ENCODE results near the gene DPM3.
"Not testable (repeated sequence)": the region's sequence is repeated elsewhere in the genome, so short reads cannot be mapped to it uniquely, and the experiment has no call there.

DPM3 gene

DNA sequence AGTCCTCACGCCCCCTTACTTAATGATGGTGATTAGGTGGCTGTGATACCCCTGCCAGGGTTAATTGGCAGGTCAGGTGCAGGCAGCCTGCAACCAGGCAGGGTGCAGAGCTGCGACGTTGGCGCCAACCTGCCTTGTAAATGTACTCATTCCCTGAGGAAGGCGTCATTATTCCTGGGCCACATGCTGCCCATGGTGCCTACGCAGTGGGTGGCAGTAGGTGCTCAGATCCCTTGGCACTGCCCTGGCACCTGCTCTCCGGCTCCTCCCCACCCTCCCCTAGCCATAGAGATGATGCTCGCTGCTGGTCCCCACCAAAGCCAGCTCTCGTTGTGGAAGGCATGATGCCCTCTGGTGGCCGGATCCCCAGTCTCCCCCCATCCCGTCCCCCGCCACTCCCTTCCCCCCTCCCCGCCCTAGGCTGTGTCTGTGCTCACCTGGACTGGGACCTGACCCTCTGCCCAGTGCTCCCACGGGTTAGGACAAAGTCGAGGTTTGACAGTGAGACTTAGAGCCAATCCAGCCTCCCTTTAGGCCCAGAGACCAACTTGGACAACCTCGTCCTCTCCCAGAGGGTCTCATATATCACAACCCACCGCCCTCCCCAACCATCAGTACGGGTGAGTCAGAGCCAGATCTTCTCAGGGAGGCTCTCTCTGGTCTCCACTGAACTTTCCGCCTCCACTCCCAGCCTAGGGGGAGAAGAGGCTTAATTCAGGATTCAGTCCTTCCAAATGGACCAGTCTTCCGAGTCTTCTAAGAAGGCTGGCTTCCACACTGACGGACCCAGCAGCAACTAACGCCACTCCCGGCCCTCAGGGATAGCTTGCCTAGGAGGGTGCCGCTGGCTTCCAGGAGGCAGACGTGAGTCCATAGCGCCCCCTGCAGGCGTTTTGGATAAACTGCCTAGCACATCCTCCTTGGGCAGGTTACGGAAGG, 27.1 kb upstream of the DPM3 start:
- no peaks in the 10 kb centered on the region for H3K9me3 ChIP-seq (ENCODE audit: control insufficient read depth, insufficient read depth, low read depth, low read length)
- H3K4me3 ChIP-seq (ENCODE audit: low read depth, low read length): peak overlapping the region; percentile 71
- H3K27ac ChIP-seq (ENCODE audit: low read depth, low read length): no peak overlapping the region
- H3K9ac ChIP-seq (ENCODE audit: low read length): peak overlapping the region; percentile 25
- peaks cover 17% of the 10 kb centered on the region for H3K4me1 ChIP-seq (ENCODE audit: control insufficient read depth, insufficient read depth, low read length)
- peaks cover 15% of the 10 kb centered on the region for H3K36me3 ChIP-seq (ENCODE audit: control insufficient read depth, insufficient read depth, low read length)
- H3K27me3 ChIP-seq (ENCODE audit: control insufficient read depth, insufficient read depth, low read length): no peaks in the 10 kb centered on the region

DNA sequence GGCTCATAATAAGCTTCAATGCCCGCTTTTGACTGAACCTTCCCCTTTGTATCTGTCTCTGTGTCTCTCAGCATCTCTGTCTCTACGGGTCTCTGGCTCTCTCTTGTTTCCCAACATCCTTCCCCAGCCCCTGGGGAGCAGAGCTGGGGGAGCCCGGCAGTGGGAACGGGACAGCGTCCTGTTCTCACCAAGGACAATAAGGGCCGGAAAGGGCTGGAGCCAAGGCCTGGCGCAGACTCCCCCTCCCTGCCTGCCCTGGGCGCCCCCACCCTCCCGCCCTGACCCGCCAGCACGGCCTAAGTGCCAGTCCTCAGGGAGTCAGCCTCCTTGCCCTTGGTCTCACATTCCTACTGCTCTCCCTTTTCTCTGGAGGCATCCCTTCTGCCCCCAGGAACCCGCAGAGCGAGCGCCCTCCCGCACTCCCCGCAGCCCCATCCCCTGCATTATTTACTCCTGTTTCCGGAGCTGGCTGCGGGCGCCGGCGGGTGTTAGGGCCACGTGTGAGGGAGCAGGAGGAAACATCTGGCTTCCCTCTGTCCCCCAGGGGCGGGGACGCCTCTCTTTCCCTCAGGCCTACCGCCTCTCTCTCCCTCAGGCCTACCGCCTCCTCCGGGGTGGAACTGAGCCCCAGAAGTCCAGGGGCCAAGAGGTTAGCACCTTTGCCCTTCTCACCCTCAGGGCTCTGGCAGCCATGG, 26.3 kb upstream of the DPM3 start:
- Histone ChIP-seq H3K4me3 (ENCODE audit: low read depth, low read length) (peak overlapping the region; percentile 71), H3K4me1 (ENCODE audit: control insufficient read depth, insufficient read depth, low read length) (peaks cover 13% of the 10 kb centered on the region), H3K27ac (ENCODE audit: low read depth, low read length) (no peak overlapping the region), H3K27me3 (ENCODE audit: control insufficient read depth, insufficient read depth, low read length) (no peaks in the 10 kb centered on the region), H3K9me3 (ENCODE audit: control insufficient read depth, insufficient read depth, low read depth, low read length) (no peaks in the 10 kb centered on the region), H3K9ac (ENCODE audit: low read length) (no peak overlapping the region), H3K36me3 (ENCODE audit: control insufficient read depth, insufficient read depth, low read length) (peaks cover 15% of the 10 kb centered on the region)

DNA sequence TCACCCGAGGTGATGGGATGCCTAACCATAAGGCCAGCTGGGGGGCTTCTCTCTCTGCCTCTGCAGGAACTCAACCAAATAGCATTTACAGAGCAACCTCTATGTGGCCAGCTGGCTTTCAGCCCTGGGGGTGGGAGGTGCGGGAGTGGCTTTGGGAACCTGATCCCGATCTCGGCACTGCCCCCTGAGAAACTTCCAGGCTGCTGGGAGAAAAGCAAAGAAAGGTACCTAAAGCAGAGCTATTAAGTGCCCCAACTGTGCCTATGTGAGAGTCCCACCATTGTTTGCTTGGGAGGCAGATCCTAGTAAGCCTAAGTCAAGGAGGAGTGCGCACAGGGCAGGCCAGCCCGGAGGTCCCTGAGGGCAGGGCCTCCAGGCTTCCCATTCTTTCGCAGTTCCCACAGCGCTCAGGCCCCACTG, 25.7 kb upstream of the DPM3 start:
- Histone ChIP-seq H3K36me3 (ENCODE audit: control insufficient read depth, insufficient read depth, low read length) (peaks cover 15% of the 10 kb centered on the region), H3K4me3 (ENCODE audit: low read depth, low read length) (peak overlapping the region; percentile 71), H3K4me1 (ENCODE audit: control insufficient read depth, insufficient read depth, low read length) (peaks cover 13% of the 10 kb centered on the region), H3K27ac (ENCODE audit: low read depth, low read length) (no peak overlapping the region), H3K9ac (ENCODE audit: low read length) (no peak overlapping the region), H3K9me3 (ENCODE audit: control insufficient read depth, insufficient read depth, low read depth, low read length) (no peaks in the 10 kb centered on the region), H3K27me3 (ENCODE audit: control insufficient read depth, insufficient read depth, low read length) (no peaks in the 10 kb centered on the region)

DNA sequence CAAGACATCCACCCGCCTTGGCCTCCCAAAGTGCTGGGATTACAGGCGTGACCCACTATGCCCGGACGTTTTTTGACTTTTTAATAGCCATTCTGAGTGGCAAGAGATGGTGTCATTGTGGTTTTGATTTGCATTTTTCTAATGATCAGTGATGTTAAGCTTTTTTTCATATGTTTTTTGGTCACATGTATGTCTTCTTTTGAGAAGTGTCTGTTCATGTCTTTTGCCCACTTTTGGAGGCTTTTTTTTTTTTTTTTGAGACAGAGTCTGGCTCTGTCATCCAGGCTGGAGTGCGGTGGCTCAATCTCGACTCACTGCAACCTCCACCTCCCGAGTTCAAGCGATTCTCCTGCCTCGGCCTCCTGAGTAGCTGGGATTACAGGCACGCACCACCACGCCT, 24.3 kb upstream of the DPM3 start:
- H3K27me3 ChIP-seq (ENCODE audit: control insufficient read depth, insufficient read depth, low read length); H3K36me3 ChIP-seq (ENCODE audit: control insufficient read depth, insufficient read depth, low read length); H3K9me3 ChIP-seq (ENCODE audit: control insufficient read depth, insufficient read depth, low read depth, low read length); H3K9ac ChIP-seq (ENCODE audit: low read length); H3K4me3 ChIP-seq (ENCODE audit: low read depth, low read length); H3K27ac ChIP-seq (ENCODE audit: low read depth, low read length): not testable (repeated sequence)
- H3K4me1 ChIP-seq (ENCODE audit: control insufficient read depth, insufficient read depth, low read length): peaks cover 13% of the 10 kb centered on the region

- peaks cover 13% of the 10 kb centered on the region for H3K4me1 ChIP-seq (ENCODE audit: control insufficient read depth, insufficient read depth, low read length)
- not testable (repeated sequence) for H3K9me3 ChIP-seq (ENCODE audit: control insufficient read depth, insufficient read depth, low read depth, low read length); H3K27me3 ChIP-seq (ENCODE audit: control insufficient read depth, insufficient read depth, low read length)
Observed at GRCh38 chr1:155163785-155164184, 23.5 kb upstream of the DPM3 start.

DNA sequence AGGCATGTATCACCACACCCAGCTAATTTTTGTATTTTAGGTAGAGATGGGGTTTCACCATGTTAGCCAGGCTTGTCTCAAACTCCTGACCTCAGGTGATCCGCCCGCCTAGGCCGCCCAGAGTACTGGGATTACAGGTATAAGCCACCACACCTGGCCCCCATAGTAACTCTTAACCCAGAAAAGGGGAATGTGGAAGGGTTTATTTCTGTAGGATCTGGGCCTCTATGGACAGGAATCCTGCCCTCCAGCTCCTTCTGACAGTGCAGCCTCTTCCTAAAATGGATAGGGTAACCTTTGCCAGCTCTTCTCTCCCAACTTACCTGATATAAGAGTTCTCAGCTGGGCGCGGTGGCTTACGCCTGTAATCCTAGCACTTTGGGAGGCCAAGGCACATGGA, 22.3 kb upstream of the DPM3 start:
- H3K27ac ChIP-seq (ENCODE audit: low read depth, low read length); H3K9me3 ChIP-seq (ENCODE audit: control insufficient read depth, insufficient read depth, low read depth, low read length); H3K36me3 ChIP-seq (ENCODE audit: control insufficient read depth, insufficient read depth, low read length); H3K9ac ChIP-seq (ENCODE audit: low read length); H3K4me3 ChIP-seq (ENCODE audit: low read depth, low read length); H3K27me3 ChIP-seq (ENCODE audit: control insufficient read depth, insufficient read depth, low read length): not testable (repeated sequence)
- peaks cover 13% of the 10 kb centered on the region for H3K4me1 ChIP-seq (ENCODE audit: control insufficient read depth, insufficient read depth, low read length)

More at GRCh38 chr1:155163785-155164184, 23.5 kb upstream of the DPM3 start:
- H3K27ac ChIP-seq (ENCODE audit: low read depth, low read length); H3K4me3 ChIP-seq (ENCODE audit: low read depth, low read length); H3K9ac ChIP-seq (ENCODE audit: low read length); H3K36me3 ChIP-seq (ENCODE audit: control insufficient read depth, insufficient read depth, low read length): not testable (repeated sequence)

DNA sequence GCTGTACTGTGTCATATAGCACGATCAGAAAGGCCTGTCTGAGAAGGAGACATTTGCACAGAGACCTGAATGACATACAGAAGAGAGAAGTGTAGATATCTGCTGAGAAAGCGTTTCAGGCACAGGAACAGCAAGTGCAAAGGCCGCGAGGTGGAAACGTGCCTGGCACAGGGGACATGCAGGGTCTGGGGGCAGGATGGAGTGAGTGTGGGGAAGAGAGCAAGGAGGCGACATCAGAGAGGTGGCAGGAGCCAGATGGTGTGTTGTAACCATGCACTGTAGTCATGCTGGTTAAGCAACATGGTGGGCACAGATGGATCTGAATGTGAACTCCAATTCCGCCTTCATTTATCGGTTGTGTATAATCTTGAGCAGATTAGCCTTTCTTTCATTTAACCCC, 19.8 kb upstream of the DPM3 start:
- Histone ChIP-seq H3K27me3 (ENCODE audit: control insufficient read depth, insufficient read depth, low read length) (no peaks in the 10 kb centered on the region), H3K4me3 (ENCODE audit: low read depth, low read length) (no peak overlapping the region), H3K9ac (ENCODE audit: low read length) (no peak overlapping the region), H3K36me3 (ENCODE audit: control insufficient read depth, insufficient read depth, low read length) (no peaks in the 10 kb centered on the region), H3K4me1 (ENCODE audit: control insufficient read depth, insufficient read depth, low read length) (no peaks in the 10 kb centered on the region), H3K9me3 (ENCODE audit: control insufficient read depth, insufficient read depth, low read depth, low read length) (no peaks in the 10 kb centered on the region), H3K27ac (ENCODE audit: low read depth, low read length) (no peak overlapping the region)

DNA sequence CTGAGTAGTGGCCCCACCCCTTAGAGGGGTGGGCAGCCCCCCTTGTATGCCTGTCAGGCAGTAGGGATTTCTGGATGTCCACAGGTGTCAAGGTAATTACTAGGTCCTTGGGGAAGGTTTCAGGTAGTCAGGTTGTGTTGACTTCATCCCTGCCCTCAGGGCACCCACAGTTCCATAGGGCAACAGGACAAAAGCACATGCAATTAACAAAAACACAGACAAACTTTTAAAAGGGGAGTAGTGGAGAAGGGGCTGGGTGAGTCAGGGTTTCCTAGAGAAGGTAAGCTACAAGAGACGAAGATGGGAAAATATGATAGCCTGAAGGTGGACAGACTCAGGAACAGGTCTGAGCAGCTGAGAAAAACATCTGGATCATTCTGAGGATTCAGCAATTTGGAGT, 18.7 kb upstream of the DPM3 start:
- Histone ChIP-seq H3K27me3 (ENCODE audit: control insufficient read depth, insufficient read depth, low read length) (no peaks in the 10 kb centered on the region), H3K36me3 (ENCODE audit: control insufficient read depth, insufficient read depth, low read length) (no peaks in the 10 kb centered on the region), H3K9me3 (ENCODE audit: control insufficient read depth, insufficient read depth, low read depth, low read length) (no peaks in the 10 kb centered on the region), H3K27ac (ENCODE audit: low read depth, low read length) (no peak overlapping the region), H3K9ac (ENCODE audit: low read length) (no peak overlapping the region), H3K4me1 (ENCODE audit: control insufficient read depth, insufficient read depth, low read length) (no peaks in the 10 kb centered on the region), H3K4me3 (ENCODE audit: low read depth, low read length) (no peak overlapping the region)

DNA sequence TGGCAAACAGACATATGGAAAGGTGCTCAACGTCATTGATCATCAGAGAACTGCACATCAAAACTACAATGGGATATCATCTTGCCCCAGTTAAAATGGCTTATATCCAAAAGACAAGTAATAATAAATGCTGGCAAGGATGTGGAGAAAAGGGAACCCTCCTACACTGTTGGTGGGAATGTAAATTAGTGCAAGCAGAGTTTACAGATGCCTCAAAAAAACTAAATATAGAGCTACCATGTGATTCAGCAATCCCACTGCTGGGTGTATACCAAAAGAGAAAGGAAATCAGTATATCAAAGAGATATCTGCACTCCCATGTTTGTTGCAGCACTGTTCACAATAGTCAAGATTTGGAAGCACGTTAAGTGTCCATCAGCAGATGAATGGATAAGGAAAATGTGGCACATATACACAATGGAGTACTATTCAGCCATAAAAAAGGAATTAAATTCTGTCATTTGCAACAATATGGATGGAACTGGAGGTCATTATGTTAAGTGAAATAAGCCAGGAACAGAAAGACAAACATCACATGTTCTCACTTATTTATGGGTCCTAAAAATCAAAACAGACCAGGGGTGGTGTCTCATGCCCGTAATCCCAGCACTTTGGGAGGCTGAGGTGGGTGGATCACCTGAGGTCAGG, 15.8 kb upstream of the DPM3 start:
- H3K36me3 ChIP-seq (ENCODE audit: control insufficient read depth, insufficient read depth, low read length); H3K9ac ChIP-seq (ENCODE audit: low read length); H3K4me1 ChIP-seq (ENCODE audit: control insufficient read depth, insufficient read depth, low read length); H3K27ac ChIP-seq (ENCODE audit: low read depth, low read length); H3K27me3 ChIP-seq (ENCODE audit: control insufficient read depth, insufficient read depth, low read length); H3K9me3 ChIP-seq (ENCODE audit: control insufficient read depth, insufficient read depth, low read depth, low read length); H3K4me3 ChIP-seq (ENCODE audit: low read depth, low read length): not testable (repeated sequence)

GRCh38 chr1:155145491-155145890, 5.2 kb upstream of the DPM3 start:
- H3K36me3 ChIP-seq (ENCODE audit: control insufficient read depth, insufficient read depth, low read length): no peaks in the 10 kb centered on the region
- no peak overlapping the region for H3K4me3 ChIP-seq (ENCODE audit: low read depth, low read length)
- no peaks in the 10 kb centered on the region for H3K9me3 ChIP-seq (ENCODE audit: control insufficient read depth, insufficient read depth, low read depth, low read length)
- H3K4me1 ChIP-seq (ENCODE audit: control insufficient read depth, insufficient read depth, low read length): no peaks in the 10 kb centered on the region
- no peak overlapping the region for H3K9ac ChIP-seq (ENCODE audit: low read length)
- no peak overlapping the region for H3K27ac ChIP-seq (ENCODE audit: low read depth, low read length)
- H3K27me3 ChIP-seq (ENCODE audit: control insufficient read depth, insufficient read depth, low read length): 0 out of 2 replicates have a peak, but pooled peaks cover 2% of the 10 kb centered on the region

- no peak overlapping the region for H3K9ac ChIP-seq (ENCODE audit: low read length)
- no peaks in the 10 kb centered on the region for H3K36me3 ChIP-seq (ENCODE audit: control insufficient read depth, insufficient read depth, low read length)
- no peak overlapping the region for H3K4me3 ChIP-seq (ENCODE audit: low read depth, low read length)
- H3K27me3 ChIP-seq (ENCODE audit: control insufficient read depth, insufficient read depth, low read length): 0 out of 2 replicates have a peak, but pooled peaks cover 2% of the 10 kb centered on the region
- peaks cover 4% of the 10 kb centered on the region; the same call in 1 of the 2 replicates for H3K4me1 ChIP-seq (ENCODE audit: control insufficient read depth, insufficient read depth, low read length)
- H3K9me3 ChIP-seq (ENCODE audit: control insufficient read depth, insufficient read depth, low read depth, low read length): no peaks in the 10 kb centered on the region
- H3K27ac ChIP-seq (ENCODE audit: low read depth, low read length): no peak overlapping the region
Observed at GRCh38 chr1:155141749-155142148, 1.4 kb upstream of the DPM3 start.
